Right kidney (tissue), 1 donor: ENCODE data around the gene RALA.
"Not testable (repeated sequence)": the region's sequence is repeated elsewhere in the genome, so short reads cannot be mapped to it uniquely, and the experiment has no call there.

Experiments used
- DNase-seq: peaks from one replicate; pipeline ENCODE4 v3.0.0-alpha.2; 2016

Gene RALA

DNA sequence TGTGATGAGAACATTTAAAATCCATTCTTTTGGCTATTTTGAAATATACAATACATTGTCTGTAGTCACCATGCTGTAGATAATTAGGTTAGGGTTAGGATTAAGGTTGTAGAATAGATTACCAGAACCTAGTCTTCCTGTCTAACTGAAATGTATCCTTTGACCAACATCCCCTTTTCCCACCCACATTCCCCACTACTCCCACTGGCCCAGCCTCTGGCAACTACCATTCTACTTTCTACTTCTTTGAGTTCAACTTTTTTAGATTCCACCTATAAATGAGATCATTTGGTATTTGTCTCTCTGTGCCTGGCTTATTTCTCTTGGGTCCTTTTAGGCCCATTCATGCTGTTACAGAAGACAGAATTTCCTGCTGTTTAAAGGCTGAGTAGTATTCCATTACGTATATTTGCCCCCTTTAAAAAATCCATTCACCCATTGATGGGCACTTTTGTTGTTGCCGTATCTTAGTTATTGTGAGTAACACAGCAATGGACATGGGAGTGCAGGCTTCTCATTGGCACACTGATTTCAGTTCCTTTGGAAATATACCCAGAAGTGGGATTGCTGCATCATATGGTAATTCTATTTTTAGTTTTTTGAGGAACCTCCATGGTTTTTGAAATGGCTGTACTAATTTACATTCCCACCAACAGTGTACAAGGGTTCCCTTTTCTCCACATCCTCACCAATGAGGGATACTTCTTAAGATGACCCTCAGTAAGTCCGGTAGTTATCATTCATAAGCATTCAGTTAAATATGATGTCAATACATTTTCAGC lies 104.0 kb downstream of the RALA start:
- no peak for DNase-seq

- DNase-seq, result peak; percentile 95
These were observed 109.7 kb downstream of the RALA start for GRCh38 chr7:39732837-39733804.

DNA sequence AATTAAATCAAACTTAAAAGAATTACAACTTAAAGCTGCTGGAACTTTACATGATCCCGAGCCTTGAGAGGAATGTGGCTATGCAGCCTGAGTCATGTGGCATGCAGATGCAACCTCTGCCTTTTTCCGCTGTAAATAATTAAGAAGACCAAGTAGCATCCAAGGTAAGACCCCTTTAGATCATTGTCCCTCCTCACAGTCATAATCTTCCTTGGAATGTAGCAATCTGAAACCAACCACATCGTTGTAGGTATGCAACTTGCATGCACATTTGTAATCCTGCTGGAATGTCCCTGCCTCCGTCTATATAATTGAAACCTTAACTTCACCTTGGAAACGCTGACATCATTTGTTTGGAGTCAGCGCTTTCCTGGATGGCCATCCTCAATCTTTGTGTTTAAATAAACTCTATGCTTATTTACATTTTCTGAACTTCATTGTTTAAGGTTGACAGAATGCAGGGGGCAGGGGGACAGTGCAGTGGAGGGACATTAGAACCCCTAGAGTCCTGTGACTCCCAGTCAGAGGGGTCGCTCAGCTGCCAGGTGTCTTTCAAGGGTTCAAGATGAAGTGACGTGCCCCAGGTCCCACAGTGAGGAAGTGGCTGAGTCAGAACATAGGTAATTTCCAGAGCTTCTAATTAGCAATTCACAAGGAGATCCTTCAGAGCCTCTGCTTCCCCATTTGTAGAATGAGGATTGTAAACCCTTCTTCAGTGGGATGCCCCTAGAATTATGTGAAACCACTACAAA lies 110.7 kb downstream of the RALA start:
- DNase-seq, result peak; percentile 50

- DNase-seq, result no peak
These were observed 111.2 kb downstream of the RALA start for GRCh38 chr7:39734633-39735004.

GRCh38 chr7:39735903-39736302 lies 112.5 kb downstream of the RALA start:
- DNase-seq, result no peak

- DNase-seq, result no peak
These were observed 118.7 kb downstream of the RALA start for GRCh38 chr7:39741942-39742623.

DNA sequence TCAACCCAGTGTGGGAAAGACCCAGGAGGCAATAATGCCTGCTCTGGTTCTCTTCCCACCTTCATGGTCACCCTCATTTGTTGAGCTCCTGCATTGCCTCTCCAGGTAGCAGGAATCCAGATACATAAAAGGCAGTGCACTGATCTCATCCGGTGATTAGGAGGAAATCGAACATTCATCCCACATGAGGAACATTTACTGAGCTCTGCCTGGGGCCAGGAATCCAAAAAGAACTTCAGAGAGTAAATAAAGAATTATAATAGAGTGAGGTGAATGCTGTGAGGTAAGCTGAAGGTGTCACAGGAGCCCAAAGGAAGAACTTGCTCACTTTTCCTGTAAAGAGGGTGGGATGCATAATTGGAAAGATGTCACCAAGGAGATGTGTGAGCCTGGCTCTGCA lies 121.2 kb downstream of the RALA start:
- no peak for DNase-seq

DNA sequence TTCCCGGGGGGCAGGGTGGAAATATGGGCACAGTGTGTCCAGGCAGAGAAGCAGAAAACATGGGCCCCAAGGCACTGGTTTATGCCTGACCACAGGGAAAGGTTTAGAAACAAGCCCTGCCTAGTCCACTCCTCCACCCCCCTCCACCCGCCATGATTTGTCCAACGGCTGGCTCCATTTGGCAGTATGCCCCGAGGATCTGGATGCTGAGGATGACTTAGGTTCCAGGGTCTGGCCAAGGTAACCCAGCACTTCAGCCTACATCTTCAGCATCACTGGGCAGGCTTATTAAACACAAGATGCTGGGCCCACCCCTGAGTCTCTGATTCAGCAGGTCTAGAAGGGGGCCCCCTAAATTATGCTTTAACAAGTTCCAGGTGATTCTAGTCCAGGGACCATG lies 121.9 kb downstream of the RALA start:
- DNase-seq, result no peak

DNA sequence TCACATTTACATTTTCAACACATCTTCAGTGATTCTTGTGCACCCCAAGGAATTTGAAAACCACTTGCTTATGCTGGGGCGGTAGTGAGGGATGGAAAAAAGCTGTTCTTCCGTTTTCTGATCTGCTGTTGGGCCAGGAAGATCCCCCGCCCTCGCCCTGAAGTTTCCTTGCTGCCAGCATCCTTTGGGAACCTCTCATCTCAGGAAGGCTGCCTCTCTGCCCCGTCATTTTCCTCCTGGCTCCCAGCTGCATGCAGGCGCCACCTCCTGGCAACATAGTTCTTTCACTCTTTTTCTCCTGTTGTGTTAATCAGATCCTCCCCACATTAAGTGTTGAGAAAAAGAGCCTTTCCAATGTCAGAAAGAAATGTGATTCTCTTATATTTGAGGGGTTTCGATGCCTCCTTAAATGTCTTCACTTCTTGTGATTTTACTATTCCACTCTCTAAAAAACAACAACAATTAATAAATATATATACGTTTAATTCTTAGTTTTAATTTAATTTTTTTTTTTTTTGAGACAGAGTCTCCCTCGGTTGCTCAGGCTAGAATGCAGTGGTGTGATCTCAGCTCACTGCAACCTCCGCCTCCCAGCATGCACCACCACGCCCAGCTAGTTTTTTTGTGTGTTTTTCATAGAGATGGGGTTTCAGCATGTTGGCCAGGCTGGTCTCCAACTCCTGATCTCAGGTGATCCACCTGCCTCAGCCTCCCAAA lies 122.9 kb downstream of the RALA start:
- DNase-seq, result peak; percentile 38

DNA sequence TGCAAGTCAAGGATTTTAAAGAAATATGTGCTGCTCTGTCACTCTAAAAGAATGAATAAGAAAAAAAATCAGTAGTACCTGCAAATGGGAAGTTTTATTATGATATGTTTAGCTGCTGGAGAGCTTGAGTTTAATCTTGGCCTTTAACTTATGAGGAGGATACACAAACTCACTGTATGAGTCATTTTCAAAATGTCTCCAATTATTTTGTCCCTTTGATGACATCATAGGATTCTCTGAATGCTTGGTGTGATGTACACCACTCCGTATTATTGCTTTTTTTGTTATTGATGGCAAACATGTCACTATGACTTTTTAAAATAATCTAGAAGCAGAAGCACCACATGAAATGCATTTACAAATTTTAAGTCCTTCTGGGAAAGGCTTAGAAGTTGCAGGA lies 125.8 kb downstream of the RALA start:
- no peak for DNase-seq

- DNase-seq, result no peak
These were observed 126.3 kb downstream of the RALA start for GRCh38 chr7:39749717-39750116.

GRCh38 chr7:39750253-39751077 lies 127.1 kb downstream of the RALA start:
- DNase-seq, result no peak

DNA sequence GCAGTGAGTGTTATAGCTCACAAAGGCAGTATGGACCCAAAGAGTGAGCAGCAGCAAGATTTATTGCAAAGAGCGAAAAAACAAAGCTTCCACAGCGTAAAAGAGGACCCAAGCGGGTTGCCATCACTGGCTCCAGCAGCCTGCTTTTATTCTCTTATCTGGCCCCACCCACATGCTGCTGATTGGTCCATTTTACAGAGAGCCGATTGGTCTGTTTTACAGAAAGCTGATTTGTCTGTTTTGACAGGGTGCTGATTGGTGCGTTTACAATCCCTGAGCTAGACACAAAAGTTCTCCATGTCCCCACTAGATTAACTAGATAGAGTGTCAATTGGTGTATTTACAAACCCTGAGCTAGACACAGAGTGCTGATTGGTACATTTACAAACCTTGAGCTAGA lies 129.9 kb downstream of the RALA start:
- not testable (repeated sequence) for DNase-seq

- DNase-seq, result no peak
These were observed 130.5 kb downstream of the RALA start for GRCh38 chr7:39753823-39754325.

GRCh38 chr7:39754326-39755120 lies 131.2 kb downstream of the RALA start:
- peak; percentile 55 for DNase-seq

- DNase-seq, result no peak
These were observed 134.2 kb downstream of the RALA start for GRCh38 chr7:39757604-39758003.
